ENCODE results near the gene FARS2. TPM values are rescaled to one million over a fixed set of nuclear protein-coding genes. Genes with fewer than 3 reads are reported as not detected.

Gene FARS2
- total and polyA plus RNA-seq, 2 donors (not counting 3 experiments of a cell fraction or from before 2014, with no cell fraction given), result 20.2 to 20.5 TPM

DNA sequence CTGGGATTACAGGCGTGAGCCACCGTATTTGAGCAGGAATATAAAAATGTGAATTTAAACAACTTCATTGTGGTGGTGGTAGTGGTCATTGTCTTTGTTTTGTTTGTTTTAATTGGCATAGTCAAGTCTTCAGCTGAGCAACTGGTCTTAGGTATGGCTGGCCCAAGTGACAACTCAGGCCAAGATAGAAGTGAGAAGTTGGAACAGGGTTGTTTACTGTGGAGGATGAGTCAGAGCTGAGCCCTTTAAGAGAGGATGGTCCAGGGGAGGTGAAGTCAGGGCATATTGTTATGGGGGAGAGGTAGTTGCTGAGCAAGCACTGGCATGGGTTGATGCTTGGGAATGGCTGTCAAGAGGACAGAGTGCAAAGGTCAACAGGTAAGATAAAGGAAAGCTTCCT is 308.2 kb downstream of the FARS2 start:
- Histone ChIP-seq H3K9ac (replicated peaks; ENCODE audit: extremely low read depth, insufficient read depth, low read length) (no peak overlapping the region), H3K4me3 (replicated peaks in 1 of 3; ENCODE audit: insufficient read depth in 1 of 3, low read depth in 1 of 3, low read length in 3 of 3) (no peak overlapping the region), H3K27ac (ENCODE audit: insufficient read depth, low read depth, low read length) (no peak overlapping the region), H2AFZ (ENCODE audit: low read depth, low read length) (no peak overlapping the region), H4K20me1 (replicated peaks; ENCODE audit: control insufficient read depth, extremely low read depth, insufficient read depth, low read length) (no peaks in the 10 kb centered on the region), H3K4me2 (ENCODE audit: insufficient read depth, low read length) (no peak overlapping the region), H3K36me3 (ENCODE audit: control insufficient read depth in 2 of 2, extremely low read depth in 1 of 2, insufficient read depth in 2 of 2, low read length in 2 of 2) (no peaks in the 10 kb centered on the region), H3K79me2 (ENCODE audit: control insufficient read depth, insufficient read depth, low read length) (no peaks in the 10 kb centered on the region), H3K9me3 (replicated peaks; ENCODE audit: control insufficient read depth, insufficient read depth, low read length) (no peaks in the 10 kb centered on the region), H3K4me1 (ENCODE audit: control insufficient read depth, extremely low read depth, insufficient read depth, low read length) (no peaks in the 10 kb centered on the region), H3K9me1 (replicated peaks; ENCODE audit: control insufficient read depth, extremely low read depth, insufficient read depth, low read length) (no peaks in the 10 kb centered on the region), H3K27me3 (ENCODE audit: control insufficient read depth in 2 of 2, insufficient read depth in 2 of 2, low read length in 2 of 2) (no peaks in the 10 kb centered on the region)
- no peak for DNase-seq (ENCODE audit: low read depth, low spot score)
- TF ChIP-seq EZH2 (IDR thresholded peaks at IDR 0.05; ENCODE audit: borderline replicate concordance, low read depth, low read length, severe bottlenecking) (no peak), MYC (IDR thresholded peaks at IDR 0.05; ENCODE audit: low read depth, low read length) (no peak), FOS (IDR thresholded peaks at IDR 0.05; ENCODE audit: borderline replicate concordance, insufficient read depth, low read length) (no peak), POLR2A (IDR thresholded peaks at IDR 0.05; ENCODE audit: low read depth, low read length) (no peak), GATA2 (IDR thresholded peaks at IDR 0.05; ENCODE audit: insufficient read depth, insufficient read length, low read depth, low read length) (no peak), POLR2AphosphoS5 (IDR thresholded peaks at IDR 0.05; ENCODE audit: insufficient read depth, low read depth, low read length) (no peak), JUN (IDR thresholded peaks at IDR 0.05; ENCODE audit: borderline replicate concordance, insufficient read depth, insufficient read length, low read depth) (no peak)
- TF ChIP-seq, protein P1, sequence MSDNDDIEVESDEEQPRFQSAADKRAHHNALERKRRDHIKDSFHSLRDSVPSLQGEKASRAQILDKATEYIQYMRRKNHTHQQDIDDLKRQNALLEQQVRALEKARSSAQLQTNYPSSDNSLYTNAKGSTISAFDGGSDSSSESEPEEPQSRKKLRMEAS (IDR thresholded peaks at IDR 0.05; ENCODE audit: insufficient read depth, insufficient read length), result no peak
- TF ChIP-seq, protein P2, sequence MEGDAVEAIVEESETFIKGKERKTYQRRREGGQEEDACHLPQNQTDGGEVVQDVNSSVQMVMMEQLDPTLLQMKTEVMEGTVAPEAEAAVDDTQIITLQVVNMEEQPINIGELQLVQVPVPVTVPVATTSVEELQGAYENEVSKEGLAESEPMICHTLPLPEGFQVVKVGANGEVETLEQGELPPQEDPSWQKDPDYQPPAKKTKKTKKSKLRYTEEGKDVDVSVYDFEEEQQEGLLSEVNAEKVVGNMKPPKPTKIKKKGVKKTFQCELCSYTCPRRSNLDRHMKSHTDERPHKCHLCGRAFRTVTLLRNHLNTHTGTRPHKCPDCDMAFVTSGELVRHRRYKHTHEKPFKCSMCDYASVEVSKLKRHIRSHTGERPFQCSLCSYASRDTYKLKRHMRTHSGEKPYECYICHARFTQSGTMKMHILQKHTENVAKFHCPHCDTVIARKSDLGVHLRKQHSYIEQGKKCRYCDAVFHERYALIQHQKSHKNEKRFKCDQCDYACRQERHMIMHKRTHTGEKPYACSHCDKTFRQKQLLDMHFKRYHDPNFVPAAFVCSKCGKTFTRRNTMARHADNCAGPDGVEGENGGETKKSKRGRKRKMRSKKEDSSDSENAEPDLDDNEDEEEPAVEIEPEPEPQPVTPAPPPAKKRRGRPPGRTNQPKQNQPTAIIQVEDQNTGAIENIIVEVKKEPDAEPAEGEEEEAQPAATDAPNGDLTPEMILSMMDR (IDR thresholded peaks at IDR 0.05; ENCODE audit: extremely low read depth in 1 of 2, insufficient read depth in 1 of 2, low read depth in 1 of 2, low read length in 2 of 2), result no peak
- no TSS peak for BruUV-seq (replicated peaks)
- CTCF ChIA-PET, result no interaction called here
- no peak for FAIRE-seq
- intact Hi-C loops (cut with micrococcal nuclease) (no loop called here), dilution Hi-C loops (cut with MboI; ENCODE audit: extremely low pct_ligation_motif_present, low sequenced_read_pairs) (no loop called here)
- POLR2A ChIA-PET, result no interaction called here
